ENCODE measurements around the gene CAPG.
A peak's percentile ranks its signal among the peaks of the same experiment; 100 is the strongest.

CAPG gene

DNA sequence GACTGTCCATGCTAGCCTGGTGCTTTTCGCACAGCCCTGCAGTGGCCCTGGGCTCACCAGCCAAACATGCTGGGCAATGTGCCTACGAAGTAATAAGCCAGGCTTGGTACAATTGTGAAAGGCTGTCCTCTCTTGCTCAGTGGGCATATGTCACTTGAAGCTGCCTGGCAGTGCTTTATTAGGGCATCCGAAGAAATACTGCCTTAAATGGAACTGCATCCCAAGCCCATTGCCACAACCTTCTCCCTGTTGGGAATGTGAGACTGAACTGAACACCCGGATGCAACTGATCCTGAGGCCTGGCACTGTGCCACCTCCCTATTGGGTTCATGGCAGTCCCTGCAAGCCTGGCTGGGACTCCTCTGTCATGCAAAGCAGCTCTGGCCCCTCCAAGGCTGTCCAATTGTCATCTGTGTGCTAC, 15.9 kb downstream of the CAPG start:
- TF ChIP-seq ZNF384 (IDR thresholded peaks at IDR 0.05) (no peak), SP1 (IDR thresholded peaks at IDR 0.05) (no peak)
- ChIA-PET CTCF (no interaction called here), POLR2A (no interaction called here)
- DNase-seq (ENCODE audit: extremely low spot score), result no peak

DNA sequence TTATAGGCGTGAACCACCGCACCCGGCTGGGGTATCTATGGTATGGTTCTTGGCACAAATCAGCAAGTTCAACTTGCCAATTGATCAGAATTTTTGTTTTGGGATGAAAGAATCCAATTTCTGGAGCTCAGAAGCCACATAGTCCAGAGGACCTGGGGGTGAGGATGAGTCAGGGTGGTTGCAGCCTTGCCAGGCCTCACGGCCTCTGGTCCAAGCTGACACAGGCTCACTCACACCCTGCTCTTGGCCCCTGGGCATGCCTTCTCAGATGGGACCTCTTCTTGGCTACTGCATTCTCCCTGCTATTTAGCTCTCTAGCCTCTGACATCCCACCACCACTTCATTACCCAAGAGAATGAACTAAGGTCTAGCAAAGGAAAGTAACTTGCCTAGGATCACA, 16.3 kb downstream of the CAPG start:
- no peak for TF ChIP-seq CTBP1 (IDR thresholded peaks at IDR 0.05; ENCODE audit: borderline replicate concordance)
- TF ChIP-seq ZNF384 (IDR thresholded peaks at IDR 0.05), result no peak
- no peak for TF ChIP-seq L3MBTL2 (conservative IDR thresholded peaks at IDR 0.05)
- no peak for TF ChIP-seq SUZ12 (IDR thresholded peaks at IDR 0.05)
- TF ChIP-seq NFRKB (IDR thresholded peaks at IDR 0.05), result no peak
- TF ChIP-seq, protein P1, sequence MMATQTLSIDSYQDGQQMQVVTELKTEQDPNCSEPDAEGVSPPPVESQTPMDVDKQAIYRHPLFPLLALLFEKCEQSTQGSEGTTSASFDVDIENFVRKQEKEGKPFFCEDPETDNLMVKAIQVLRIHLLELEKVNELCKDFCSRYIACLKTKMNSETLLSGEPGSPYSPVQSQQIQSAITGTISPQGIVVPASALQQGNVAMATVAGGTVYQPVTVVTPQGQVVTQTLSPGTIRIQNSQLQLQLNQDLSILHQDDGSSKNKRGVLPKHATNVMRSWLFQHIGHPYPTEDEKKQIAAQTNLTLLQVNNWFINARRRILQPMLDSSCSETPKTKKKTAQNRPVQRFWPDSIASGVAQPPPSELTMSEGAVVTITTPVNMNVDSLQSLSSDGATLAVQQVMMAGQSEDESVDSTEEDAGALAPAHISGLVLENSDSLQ (IDR thresholded peaks at IDR 0.05), result no peak
- TF ChIP-seq ARNT (IDR thresholded peaks at IDR 0.05), result no peak
- TF ChIP-seq FOXK2 (IDR thresholded peaks at IDR 0.05), result no peak
- TF ChIP-seq HDGF (IDR thresholded peaks at IDR 0.05; ENCODE audit: borderline replicate concordance), result no peak
- no peak for TF ChIP-seq FOXA1 (IDR thresholded peaks at IDR 0.05)
- TF ChIP-seq BHLHE40 (IDR thresholded peaks at IDR 0.05; ENCODE audit: borderline replicate concordance), result no peak
- TF ChIP-seq FOXM1 (IDR thresholded peaks at IDR 0.05; ENCODE audit: borderline replicate concordance), result no peak
- TF ChIP-seq SP1 (IDR thresholded peaks at IDR 0.05), result no peak
- POLR2A ChIA-PET, result no interaction called here
- CTCF ChIA-PET, result no interaction called here
- no peak for DNase-seq (ENCODE audit: extremely low spot score)

DNA sequence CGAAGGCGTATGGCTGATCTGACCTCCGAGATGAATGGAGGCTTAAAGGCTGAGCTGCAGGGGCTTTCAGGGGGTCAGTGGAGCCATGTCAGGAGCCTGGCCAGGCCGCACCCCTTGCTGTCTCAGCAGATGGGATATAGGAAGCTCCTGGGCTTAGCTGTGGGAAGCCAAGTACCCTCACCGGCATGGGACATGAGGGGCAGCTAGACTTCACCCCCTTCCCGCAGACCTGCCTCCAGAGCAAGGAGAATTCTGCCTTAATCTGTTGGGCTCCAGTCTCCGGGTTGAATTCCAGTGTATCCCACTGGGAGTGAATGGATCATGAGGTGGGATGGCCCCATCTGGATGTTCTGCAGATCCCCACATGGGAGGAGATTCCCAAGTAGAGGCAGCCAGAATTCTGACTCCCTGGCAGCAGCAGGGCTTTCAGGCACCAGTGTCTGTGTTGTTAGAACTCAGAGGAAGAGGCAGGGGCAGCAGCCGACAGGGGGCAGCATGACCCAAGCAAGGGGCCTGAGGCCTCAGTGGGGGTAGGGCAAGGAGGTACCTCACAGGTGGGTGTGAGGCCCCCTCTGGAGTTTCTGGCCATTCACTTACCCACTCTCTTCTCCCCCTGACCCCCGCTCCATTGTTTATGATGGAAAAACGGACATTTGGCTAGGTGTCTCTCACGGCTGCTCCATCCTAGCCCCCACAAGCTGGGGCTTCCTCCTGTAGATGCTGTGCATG, 19.1 kb downstream of the CAPG start:
- POLR2A ChIA-PET, result interaction anchor here (0.8 to 2.0 kb wide), 4 partner anchors 28 to 221 kb away, joined by 3 to 8 read pairs (median 4); partner anchors contain the start of genes C2orf68, ELMOD3, RETSAT and SH2D6
- CTCF ChIA-PET, result interaction anchor here (0.5 to 2.8 kb wide), 5 partner anchors 17 to 160 kb away, joined by 3 to 14 read pairs (median 3); partner anchors contain the start of genes ELMOD3 and RETSAT
- no peak for TF ChIP-seq FOXM1 (IDR thresholded peaks at IDR 0.05; ENCODE audit: borderline replicate concordance)
- no peak for TF ChIP-seq L3MBTL2 (conservative IDR thresholded peaks at IDR 0.05)
- TF ChIP-seq SP1 (IDR thresholded peaks at IDR 0.05), result no peak
- TF ChIP-seq CTBP1 (IDR thresholded peaks at IDR 0.05; ENCODE audit: borderline replicate concordance), result no peak
- no peak for TF ChIP-seq ARNT (IDR thresholded peaks at IDR 0.05)
- TF ChIP-seq TARDBP (IDR thresholded peaks at IDR 0.05), result no peak
- TF ChIP-seq ZNF384 (IDR thresholded peaks at IDR 0.05), result no peak
- no peak for TF ChIP-seq BHLHE40 (IDR thresholded peaks at IDR 0.05; ENCODE audit: borderline replicate concordance)
- TF ChIP-seq ELF4 (IDR thresholded peaks at IDR 0.05), result no peak
- TF ChIP-seq, protein P1 (IDR thresholded peaks at IDR 0.05), result no peak
- no peak for TF ChIP-seq HDGF (IDR thresholded peaks at IDR 0.05; ENCODE audit: borderline replicate concordance)
- no peak for TF ChIP-seq FOXA1 (IDR thresholded peaks at IDR 0.05)
- no peak for TF ChIP-seq NFRKB (IDR thresholded peaks at IDR 0.05)
- TF ChIP-seq SUZ12 (IDR thresholded peaks at IDR 0.05), result no peak
- no peak for TF ChIP-seq LEF1 (IDR thresholded peaks at IDR 0.05; ENCODE audit: borderline replicate concordance)
- no peak for TF ChIP-seq FOXK2 (IDR thresholded peaks at IDR 0.05)
- DNase-seq (ENCODE audit: extremely low spot score), result peak; percentile 76

GRCh38 chr2:85388878-85389538, 21.2 kb downstream of the CAPG start:
- ChIA-PET CTCF (interaction anchor here (0.8 to 2.8 kb wide), 3 partner anchors 82 to 163 kb away, joined by 3 to 14 read pairs (median 6); no protein-coding TSS in a partner anchor), POLR2A (interaction anchor here (1.1 to 2.0 kb wide), 3 partner anchors 150 to 172 kb away, joined by 3 to 5 read pairs (median 3); no protein-coding TSS in a partner anchor)
- TF ChIP-seq FOXA1 (IDR thresholded peaks at IDR 0.05) (no peak), SP1 (IDR thresholded peaks at IDR 0.05) (no peak), BHLHE40 (IDR thresholded peaks at IDR 0.05; ENCODE audit: borderline replicate concordance) (no peak), CTBP1 (IDR thresholded peaks at IDR 0.05; ENCODE audit: borderline replicate concordance) (no peak), ZNF384 (IDR thresholded peaks at IDR 0.05) (no peak), HDGF (IDR thresholded peaks at IDR 0.05; ENCODE audit: borderline replicate concordance) (no peak), SUZ12 (IDR thresholded peaks at IDR 0.05) (no peak), TARDBP (IDR thresholded peaks at IDR 0.05) (no peak), ARNT (IDR thresholded peaks at IDR 0.05) (no peak), L3MBTL2 (conservative IDR thresholded peaks at IDR 0.05) (no peak), NFRKB (IDR thresholded peaks at IDR 0.05) (no peak), FOXK2 (IDR thresholded peaks at IDR 0.05) (no peak), FOXM1 (IDR thresholded peaks at IDR 0.05; ENCODE audit: borderline replicate concordance) (no peak), LEF1 (IDR thresholded peaks at IDR 0.05; ENCODE audit: borderline replicate concordance) (no peak), ELF4 (IDR thresholded peaks at IDR 0.05) (no peak)
- TF ChIP-seq, protein P1 (IDR thresholded peaks at IDR 0.05), result no peak
- no peak for DNase-seq (ENCODE audit: extremely low spot score)

GRCh38 chr2:85387754-85388153, 22.4 kb downstream of the CAPG start:
- ChIA-PET CTCF (interaction anchor here (0.6 to 1.4 kb wide), 3 partner anchors 159 to 164 kb away, joined by 3 to 6 read pairs (median 3); no protein-coding TSS in a partner anchor), POLR2A (no interaction called here)
- DNase-seq (ENCODE audit: extremely low spot score), result no peak
- no peak for TF ChIP-seq LEF1 (IDR thresholded peaks at IDR 0.05; ENCODE audit: borderline replicate concordance)
- no peak for TF ChIP-seq SUZ12 (IDR thresholded peaks at IDR 0.05)
- no peak for TF ChIP-seq ZNF384 (IDR thresholded peaks at IDR 0.05)
- no peak for TF ChIP-seq ELF4 (IDR thresholded peaks at IDR 0.05)
- TF ChIP-seq, protein P1 (IDR thresholded peaks at IDR 0.05), result no peak
- no peak for TF ChIP-seq SP1 (IDR thresholded peaks at IDR 0.05)
- TF ChIP-seq ARNT (IDR thresholded peaks at IDR 0.05), result no peak
- TF ChIP-seq BHLHE40 (IDR thresholded peaks at IDR 0.05; ENCODE audit: borderline replicate concordance), result no peak
- TF ChIP-seq TARDBP (IDR thresholded peaks at IDR 0.05), result no peak
- no peak for TF ChIP-seq HDGF (IDR thresholded peaks at IDR 0.05; ENCODE audit: borderline replicate concordance)
- TF ChIP-seq FOXM1 (IDR thresholded peaks at IDR 0.05; ENCODE audit: borderline replicate concordance), result no peak
- no peak for TF ChIP-seq CTBP1 (IDR thresholded peaks at IDR 0.05; ENCODE audit: borderline replicate concordance)

Data from HEK293T (cell line).